Subcutaneous adipose tissue (tissue), 4 donors: ENCODE data around the gene ISG20L2. TPM values are rescaled to one million over a fixed set of nuclear protein-coding genes. Genes with fewer than 3 reads are reported as not detected.

ENCODE experiments used
- CTCF ChIP-seq: fragments of 450-650 bp; IDR thresholded peaks from one replicate; pipeline ENCODE4 v1.5.1; 2016; ENCODE audit warnings: low read depth, mild to moderate bottlenecking, control low read depth, antibody characterized with exemption, moderate library complexity
- total RNA-seq, 4 donors: library from RNA; depleted of rRNA; stranded (reverse); fragments of >200 nt; gene quantifications; one replicate each; pipeline ENCODE4 v1.1.0, GENCODE V29; 2016

Gene ISG20L2
- total RNA-seq, 4 donors from 2014 or later, result 10.9 to 21.5 (median 13.5) TPM

DNA sequence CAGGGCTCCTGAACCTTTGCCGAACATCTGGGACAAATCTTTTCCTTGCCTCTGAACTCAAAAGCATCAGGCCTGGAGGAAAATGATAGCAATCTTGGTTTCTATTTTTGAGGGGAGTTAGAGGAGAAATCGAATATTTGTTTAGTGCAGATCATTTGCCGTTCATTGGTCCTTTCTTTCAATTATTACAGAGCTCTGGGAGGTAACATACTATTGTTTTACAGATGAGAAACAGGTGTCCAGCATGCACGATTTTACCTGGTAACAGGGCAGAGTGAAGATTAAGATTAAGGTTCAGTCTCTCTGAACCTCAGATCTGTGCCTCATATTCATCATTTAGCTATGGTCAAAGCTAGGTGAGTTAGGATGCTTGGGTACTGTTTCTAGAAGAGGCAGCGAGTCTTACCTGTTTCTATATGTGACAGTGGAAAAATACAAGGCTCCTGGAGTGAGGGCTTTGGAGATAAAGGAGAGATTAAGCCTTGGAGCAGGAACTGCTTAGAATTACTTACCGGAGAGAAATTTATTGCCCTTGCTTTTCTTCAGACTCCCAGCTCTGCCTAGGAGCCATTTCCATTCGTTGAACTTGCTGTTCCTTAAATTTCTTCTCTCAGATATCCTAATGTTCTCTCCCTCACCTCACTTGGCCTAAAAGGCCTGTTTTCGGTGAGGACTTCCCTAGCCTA is 40.2 kb upstream of the ISG20L2 start:
- TF ChIP-seq CTCF, result no peak

GRCh38 chr1:156767879-156768604 is 39.5 kb upstream of the ISG20L2 start:
- no peak for TF ChIP-seq CTCF

DNA sequence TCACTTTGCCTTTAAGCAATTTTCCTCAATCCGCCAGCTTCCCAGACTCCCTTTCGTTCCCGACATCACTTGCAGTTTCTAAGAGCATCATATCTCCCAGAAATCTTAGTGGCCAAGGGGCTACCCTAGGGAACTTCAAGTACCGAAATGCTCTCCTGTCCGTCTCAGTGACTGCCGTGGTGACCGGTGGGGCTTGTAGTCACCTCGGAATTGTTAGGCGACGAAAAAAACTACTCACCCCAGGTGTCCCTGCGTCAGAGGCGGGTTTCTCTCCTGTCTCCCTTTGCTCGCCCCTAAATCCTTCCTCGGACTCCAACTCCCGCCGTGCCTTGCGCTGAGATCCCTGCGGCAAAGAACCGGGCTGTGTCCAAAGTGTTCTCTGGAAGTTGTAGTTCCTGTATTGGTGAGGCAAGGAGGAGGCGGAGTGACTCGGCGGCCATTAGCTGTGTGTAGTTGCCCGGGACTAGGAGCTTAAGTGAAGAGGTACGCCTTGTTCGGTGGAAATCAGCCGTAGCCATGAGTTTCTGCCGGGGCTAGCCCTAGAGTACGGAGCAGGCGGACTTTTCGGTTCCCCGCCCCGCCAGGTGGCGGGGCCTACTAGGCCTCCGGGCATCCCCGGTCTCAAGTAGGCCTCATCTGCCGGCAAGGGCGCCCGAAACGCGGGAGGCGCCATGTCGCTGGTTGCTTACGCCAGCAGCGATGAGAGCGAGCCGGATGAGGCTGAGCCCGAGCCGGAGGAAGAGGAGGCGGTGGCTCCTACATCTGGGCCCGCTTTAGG is 38.7 kb upstream of the ISG20L2 start, which contains the start of gene PRCC:
TSS of gene PRCC (plus strand) at position 435 of the 778 bp plus-strand sequence. CDS start at position 672, 237 bp downstream.
- TF ChIP-seq CTCF, result no peak

DNA sequence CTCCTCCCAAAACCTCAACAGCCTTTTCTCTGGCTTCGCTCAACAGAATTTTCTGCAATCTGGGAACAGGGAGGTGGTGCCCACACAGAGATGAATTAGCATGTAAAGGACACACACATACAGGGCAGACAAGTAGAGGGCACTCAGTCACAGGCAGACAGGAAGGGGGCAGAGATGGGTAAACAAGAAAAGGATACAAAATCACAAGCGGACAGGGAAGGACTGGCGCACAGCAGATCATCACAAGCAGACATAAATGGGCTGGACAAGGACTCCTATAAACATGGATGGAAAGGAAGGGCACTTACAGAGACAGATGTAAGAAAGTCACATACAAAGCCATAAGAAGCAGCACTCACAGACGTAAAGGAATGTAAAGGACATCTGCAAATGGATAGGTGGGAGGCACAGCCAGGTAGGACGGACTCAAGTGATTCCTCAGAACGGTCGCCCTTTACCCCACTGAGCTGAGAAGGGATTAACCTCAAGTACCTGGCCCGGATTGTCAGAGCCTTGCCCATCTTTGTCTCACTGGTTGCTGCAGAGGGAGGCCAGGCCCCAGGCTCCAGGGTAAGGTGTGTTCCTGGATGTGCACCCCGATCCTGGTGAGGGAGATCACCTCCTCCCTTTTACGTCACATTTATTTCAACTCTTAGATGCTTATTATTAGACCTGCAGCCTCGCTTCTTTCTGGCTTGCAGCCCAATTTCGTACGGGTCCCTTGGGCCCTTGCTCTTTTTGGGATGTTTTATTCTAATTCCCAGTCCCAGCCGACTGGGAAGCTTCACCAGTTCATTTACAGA is 37.9 kb upstream of the ISG20L2 start:
- no peak for TF ChIP-seq CTCF

DNA sequence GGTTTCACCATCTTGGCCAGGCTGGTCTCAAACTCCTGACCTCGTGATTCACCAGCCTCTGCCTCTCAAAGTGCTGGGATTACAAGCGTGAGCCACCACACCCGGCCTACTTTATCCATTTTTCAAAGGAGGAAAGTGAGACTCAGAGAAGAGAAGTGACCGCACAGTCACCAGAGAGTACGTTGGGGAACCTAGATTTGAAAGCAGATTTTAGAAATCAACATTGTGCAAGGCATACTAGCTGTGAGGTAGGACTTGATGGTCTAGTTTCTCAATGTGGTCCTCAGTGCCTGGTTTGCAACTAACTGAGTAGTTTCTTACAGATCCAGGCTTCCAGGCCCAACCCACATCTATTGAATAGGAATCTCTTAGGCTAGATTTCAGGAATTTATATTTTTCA is 37.1 kb upstream of the ISG20L2 start:
- no peak for TF ChIP-seq CTCF

- TF ChIP-seq CTCF, result no peak
Measured at GRCh38 chr1:156760796-156761104, 32.2 kb upstream of the ISG20L2 start.
